Lower leg skin (tissue), 4 donors: Measurements from ENCODE around the gene XCL2. TPM values are rescaled to one million over a fixed set of nuclear protein-coding genes. Genes with fewer than 3 reads are reported as not detected.
"Not testable (repeated sequence)": the region's sequence is repeated elsewhere in the genome, so short reads cannot be mapped to it uniquely, and the experiment has no call there.

Source experiments
- DNase-seq, 2 donors: peaks; one replicate each; pipeline ENCODE4 v3.0.0-alpha.2; 2019; ENCODE audit warnings: low spot score in 2 of 2
- H3K4me3 ChIP-seq: fragments of 200-600 bp; sonication (generic); 2 replicates; pipeline ENCODE4 v1.5.1; 2017; ENCODE audit warnings: mild to moderate bottlenecking, low read depth; ENCODE audit not compliant: poor library complexity, severe bottlenecking
- CTCF ChIP-seq, 3 donors: fragments of 450-650 bp; IDR thresholded peaks; one replicate each; pipeline ENCODE4 v1.5.1; 2016; ENCODE audit warnings: antibody characterized with exemption in 3 of 3, mild to moderate bottlenecking in 3 of 3, moderate library complexity in 2 of 3
- POLR2A ChIP-seq, 2 donors: fragments of 450-650 bp; IDR thresholded peaks; one replicate each; pipeline ENCODE4 v1.6.1; 2016 to 2017; ENCODE audit warnings: antibody characterized with exemption in 2 of 2, mild to moderate bottlenecking in 1 of 2, moderate library complexity in 1 of 2
- WGBS, 2 donors: methylation state at CpG; one replicate each; pipeline ENCODE4 v1.1.5; 2018; 5-methylcytosine and 5-hydroxymethylcytosine counted together
- intact Hi-C: fragments of 100-400 bp; cut with DNase I; formaldehyde crosslinking; loops from one replicate; pipeline ENCODE4 v1.15.0; 2023; ENCODE audit warnings: low total_unique reads
- total RNA-seq, 4 donors: library from RNA; depleted of rRNA; stranded (reverse); fragments of >200 nt; gene quantifications; one replicate each; pipeline ENCODE4 v1.1.0, GENCODE V29; 2016

XCL2 gene, protein sequence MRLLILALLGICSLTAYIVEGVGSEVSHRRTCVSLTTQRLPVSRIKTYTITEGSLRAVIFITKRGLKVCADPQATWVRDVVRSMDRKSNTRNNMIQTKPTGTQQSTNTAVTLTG
- total RNA-seq: not detected

- WGBS, 2 donors: 87 to 88% methylated on average over 7 of the region's 8 CpGs
- H3K4me3 ChIP-seq, DNase-seq, intact Hi-C loops: not testable (repeated sequence)
Observed at GRCh38 chr1:168543840-168544498, at the start of gene XCL2. TSS of gene XCL2 (minus strand) at chr1:168543997. CDS start at chr1:168543964, 33 bp downstream.

GRCh38 chr1:168591641-168592250, 47.9 kb upstream of the XCL2 start:
- TF ChIP-seq CTCF (IDR thresholded peaks at IDR 0.05) (no peak), POLR2A (IDR thresholded peaks at IDR 0.05) (no peak)
- intact Hi-C loops: no loop called here
- 70 to 71% methylated on average over 2 of the region's 2 CpGs for WGBS, 2 donors

DNA sequence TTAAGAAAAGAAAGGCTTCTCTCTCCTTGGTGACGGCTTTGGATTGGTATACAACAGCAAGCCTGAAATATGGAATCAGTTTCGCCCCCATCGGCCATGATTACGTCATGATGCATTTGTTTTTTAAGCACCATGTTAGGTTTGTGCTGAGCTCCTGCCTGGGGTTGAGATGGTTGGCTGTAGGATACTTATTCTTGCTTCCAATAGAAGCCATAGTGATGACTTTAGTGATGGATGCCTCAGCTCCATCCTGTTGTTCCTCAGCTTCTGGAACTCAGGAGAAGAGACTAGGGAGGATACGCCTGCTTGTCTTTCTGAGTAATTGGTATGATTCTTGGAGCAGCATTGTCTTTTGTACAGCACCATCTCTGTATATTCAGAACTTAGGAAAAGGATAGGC, 47.3 kb upstream of the XCL2 start:
- intact Hi-C loops: no loop called here
- H3K4me3 ChIP-seq: no peak overlapping the region
- no peak for DNase-seq
- TF ChIP-seq CTCF (IDR thresholded peaks at IDR 0.05) (no peak), POLR2A (IDR thresholded peaks at IDR 0.05) (no peak)
- WGBS, 2 donors: 93% methylated on average over 5 of the region's 5 CpGs

More at GRCh38 chr1:168591641-168592250, 47.9 kb upstream of the XCL2 start:
- H3K4me3 ChIP-seq: no peak overlapping the region
- no peak for DNase-seq

- intact Hi-C loops: no loop called here
- TF ChIP-seq POLR2A (IDR thresholded peaks at IDR 0.05) (no peak), CTCF (IDR thresholded peaks at IDR 0.05) (no peak)
- WGBS, 2 donors: 62 to 76% methylated on average over 2 of the region's 2 CpGs
- DNase-seq: no peak
- H3K4me3 ChIP-seq: no peak overlapping the region
Observed at GRCh38 chr1:168589167-168589566, 45.4 kb upstream of the XCL2 start.

- WGBS, 2 donors: 52 to 70% methylated on average over 1 of the region's 1 CpG
- H3K4me3 ChIP-seq: no peak overlapping the region
- intact Hi-C loops: no loop called here
- DNase-seq: no peak
- TF ChIP-seq CTCF (IDR thresholded peaks at IDR 0.05) (no peak), POLR2A (IDR thresholded peaks at IDR 0.05) (no peak)
Observed at GRCh38 chr1:168585937-168586336, 42.1 kb upstream of the XCL2 start.

GRCh38 chr1:168585191-168585590, 41.4 kb upstream of the XCL2 start:
- WGBS, 2 donors: 38 to 58% methylated on average over 3 of the region's 3 CpGs
- intact Hi-C loops: no loop called here
- DNase-seq: no peak
- H3K4me3 ChIP-seq: no peak overlapping the region
- TF ChIP-seq POLR2A (IDR thresholded peaks at IDR 0.05) (no peak), CTCF (IDR thresholded peaks at IDR 0.05) (no peak)
